Liver (tissue), 3 donors: Measurements from ENCODE around the gene SMARCC1.

ENCODE experiments used
- RXRA ChIP-seq, 2 donors: IDR thresholded peaks; 2 replicates each; pipeline ENCODE4 v1.6.1; 2017 to 2018; ENCODE audit warnings: antibody characterized with exemption in 2 of 2, mild to moderate bottlenecking in 1 of 2
- TF ChIP-seq, protein P1 (sequence below): fragments of 150-350 bp; IDR thresholded peaks from 2 replicates; pipeline ENCODE4 v1.5.1; 2017; ENCODE audit warnings: improper control_type of control experiment, low read depth, low read length; ENCODE audit not compliant: missing input control
- donor health status: healthy.
- donor health status: healthy.

DNA sequence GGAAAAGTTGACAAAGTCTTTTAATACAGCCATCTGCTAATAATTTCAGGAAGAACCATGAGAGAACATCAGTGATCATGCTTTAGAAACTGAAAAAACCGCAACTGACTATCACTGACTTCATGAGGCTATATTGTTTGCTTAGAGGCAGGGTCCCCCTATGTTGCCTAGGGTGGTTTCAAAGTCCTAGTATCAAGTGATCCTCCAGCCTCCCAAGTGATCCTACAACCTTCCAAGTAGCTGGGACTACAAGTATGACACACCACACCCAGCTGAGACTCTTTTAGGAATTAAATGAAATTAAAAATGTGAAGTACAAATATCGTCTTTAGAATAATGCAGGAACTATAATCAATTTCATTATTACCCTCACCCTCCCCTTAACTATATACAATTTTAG, 144.8 kb downstream of the SMARCC1 start:
- TF ChIP-seq, protein P1, sequence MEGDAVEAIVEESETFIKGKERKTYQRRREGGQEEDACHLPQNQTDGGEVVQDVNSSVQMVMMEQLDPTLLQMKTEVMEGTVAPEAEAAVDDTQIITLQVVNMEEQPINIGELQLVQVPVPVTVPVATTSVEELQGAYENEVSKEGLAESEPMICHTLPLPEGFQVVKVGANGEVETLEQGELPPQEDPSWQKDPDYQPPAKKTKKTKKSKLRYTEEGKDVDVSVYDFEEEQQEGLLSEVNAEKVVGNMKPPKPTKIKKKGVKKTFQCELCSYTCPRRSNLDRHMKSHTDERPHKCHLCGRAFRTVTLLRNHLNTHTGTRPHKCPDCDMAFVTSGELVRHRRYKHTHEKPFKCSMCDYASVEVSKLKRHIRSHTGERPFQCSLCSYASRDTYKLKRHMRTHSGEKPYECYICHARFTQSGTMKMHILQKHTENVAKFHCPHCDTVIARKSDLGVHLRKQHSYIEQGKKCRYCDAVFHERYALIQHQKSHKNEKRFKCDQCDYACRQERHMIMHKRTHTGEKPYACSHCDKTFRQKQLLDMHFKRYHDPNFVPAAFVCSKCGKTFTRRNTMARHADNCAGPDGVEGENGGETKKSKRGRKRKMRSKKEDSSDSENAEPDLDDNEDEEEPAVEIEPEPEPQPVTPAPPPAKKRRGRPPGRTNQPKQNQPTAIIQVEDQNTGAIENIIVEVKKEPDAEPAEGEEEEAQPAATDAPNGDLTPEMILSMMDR = no peak
- TF ChIP-seq RXRA (IDR thresholded peaks at IDR 0.05) = no peak
